Activated T-cell treated with anti-CD3 and anti-CD28 coated beads, Interleukin-2, amount 50 U/mL, for 48 hours (primary cell): ENCODE data around the gene SP6.
A peak's percentile ranks its signal among the peaks of the same experiment; 100 is the strongest.

Source experiments
- DNase-seq, 2 experiments: peaks; one replicate each; pipeline ENCODE4 v3.0.0-alpha.2; 2020

Gene SP6

GRCh38 chr17:47810200-47810821, 40.7 kb downstream of the SP6 start:
- DNase-seq: peak in 1 of 2 experiments; percentile 54

- no peak for DNase-seq
These were observed 42.0 kb downstream of the SP6 start for GRCh38 chr17:47808830-47809480.

GRCh38 chr17:47808036-47808829, 42.7 kb downstream of the SP6 start:
- no peak for DNase-seq

GRCh38 chr17:47807421-47807820, 43.5 kb downstream of the SP6 start:
- no peak for DNase-seq

- DNase-seq: no peak
These were observed 44.1 kb downstream of the SP6 start for GRCh38 chr17:47806913-47807255.

- DNase-seq: no peak
These were observed 44.7 kb downstream of the SP6 start for GRCh38 chr17:47806026-47806912.

- no peak for DNase-seq
These were observed 46.5 kb downstream of the SP6 start for GRCh38 chr17:47804461-47804860.

GRCh38 chr17:47803751-47804150, 47.2 kb downstream of the SP6 start:
- DNase-seq: no peak

GRCh38 chr17:47803201-47803600, 47.8 kb downstream of the SP6 start:
- DNase-seq: no peak

- DNase-seq: peak; percentile 72 to 76
These were observed 48.5 kb downstream of the SP6 start for GRCh38 chr17:47802341-47803022.

GRCh38 chr17:47801906-47802305, 49.1 kb downstream of the SP6 start:
- no peak for DNase-seq

GRCh38 chr17:47801176-47801765, 49.7 kb downstream of the SP6 start:
- no peak for DNase-seq

GRCh38 chr17:47800686-47801085, 50.3 kb downstream of the SP6 start:
- DNase-seq: no peak

GRCh38 chr17:47797797-47798196, 53.2 kb downstream of the SP6 start:
- DNase-seq: no peak
